ENCODE measurements around the gene GRK4. TPM values are rescaled to one million over a fixed set of nuclear protein-coding genes. Genes with fewer than 3 reads are reported as not detected.

GRK4 gene
- total and polyA plus RNA-seq, 2 of the 8 experiments (the other 6 are each of a cell fraction or from before 2014, with no cell fraction given), result 0.77 to 1.8 TPM

DNA sequence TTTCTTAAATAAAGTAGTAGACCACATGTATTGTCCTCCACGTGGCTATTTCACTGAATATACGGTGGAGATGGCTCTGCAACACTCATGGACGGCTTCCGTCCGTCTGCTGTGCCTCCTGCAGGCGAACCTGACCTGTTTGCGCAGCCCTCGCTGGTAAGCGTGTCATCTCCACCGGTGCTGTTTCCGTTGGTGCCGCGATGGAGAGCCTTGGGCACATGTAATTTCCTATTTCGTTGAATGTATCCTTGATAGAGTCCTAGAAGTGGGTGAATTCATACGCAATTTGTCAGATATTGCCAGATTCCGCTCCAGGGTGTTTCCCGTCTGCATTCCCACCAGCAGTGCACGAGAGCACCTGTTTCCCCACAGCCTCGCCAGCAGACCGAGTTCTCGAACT is 62.5 kb downstream of the GRK4 start:
- Histone ChIP-seq H3K4me2 (ENCODE audit: insufficient read depth in 1 of 2, low read depth in 2 of 2, low read length in 2 of 2) (no peak overlapping the region), H3K9ac (replicated peaks in 1 of 4; ENCODE audit: extremely low read depth in 1 of 4, low read depth in 3 of 4, low read length in 3 of 4) (no peak overlapping the region), H3K9me3 (ENCODE audit: insufficient read depth in 2 of 2, low read depth in 1 of 2, low read length in 1 of 2) (no peaks in the 10 kb centered on the region), H4K20me1 (replicated peaks in 1 of 2; ENCODE audit: control insufficient read depth in 1 of 2, insufficient read depth in 2 of 2, low read length in 2 of 2) (no peaks in the 10 kb centered on the region), H3K23ac (ENCODE audit: insufficient read length) (no peak overlapping the region), H3K56ac (replicated peaks; ENCODE audit: insufficient read length, low read depth, low read length) (no peak overlapping the region), H2BK15ac (ENCODE audit: low read length) (no peak overlapping the region), H4K91ac (replicated peaks; ENCODE audit: insufficient read length, low read length) (no peak overlapping the region), H3K27ac (ENCODE audit: low read depth, low read length) (no peak overlapping the region), H3K23me2 (ENCODE audit: low read depth, low read length) (no peaks in the 10 kb centered on the region), H3K4ac (replicated peaks; ENCODE audit: insufficient read length, low read depth, low read length) (no peak overlapping the region), H3K18ac (ENCODE audit: extremely low read depth, low read length) (no peak overlapping the region), H3K79me1 (ENCODE audit: low read depth, low read length) (no peaks in the 10 kb centered on the region), H3K4me3 (ENCODE audit: extremely low read depth in 1 of 4, insufficient read depth in 2 of 4, low read depth in 3 of 4, low read length in 4 of 4) (no peak overlapping the region), H3K36me3 (ENCODE audit: control insufficient read depth in 2 of 4, insufficient read depth in 4 of 4, low read length in 3 of 4) (no peaks in the 10 kb centered on the region), H2AFZ (ENCODE audit: low read length) (no peak overlapping the region), H2BK12ac (ENCODE audit: low read depth, low read length) (no peak overlapping the region), H3K79me2 (ENCODE audit: control insufficient read depth in 1 of 2, insufficient read depth in 2 of 2, low read length in 2 of 2) (no peaks in the 10 kb centered on the region), H2BK20ac (ENCODE audit: low read length) (no peak overlapping the region), H2BK120ac (replicated peaks; ENCODE audit: low read depth, low read length) (no peak overlapping the region), H2BK5ac (ENCODE audit: low read depth, low read length) (no peak overlapping the region), H3K4me1 (replicated peaks in 1 of 4; ENCODE audit: control insufficient read depth in 3 of 4, insufficient read depth in 4 of 4, low read length in 3 of 4) (peaks cover 0 to 7% (median 1%) of the 10 kb centered on the region in 4 experiments; a peak in 4 of 7 replicates), H3K27me3 (replicated peaks in 1 of 4; ENCODE audit: control insufficient read depth in 3 of 4, extremely low read depth in 1 of 4, insufficient read depth in 3 of 4, low read length in 3 of 4) (no peaks in the 10 kb centered on the region; a peak in 1 of 7 replicates), H4K8ac (ENCODE audit: extremely low read depth, insufficient read depth, low read length) (no peak overlapping the region), H4K5ac (ENCODE audit: insufficient read length, low read depth, low read length) (no peak overlapping the region), H2AK5ac (ENCODE audit: low read depth, low read length) (no peak overlapping the region), H3K14ac (ENCODE audit: insufficient read length) (no peak overlapping the region)
- POLR2A ChIA-PET (ENCODE audit: partially characterized antibody), result no interaction called here
- DNase-seq (ENCODE audit: low read depth in 1 of 2, low spot score in 2 of 2), result no peak
- CTCF ChIA-PET (ENCODE audit: partially characterized antibody), result no interaction called here
- WGBS, 2 experiments (ENCODE audit: extremely low coverage in 1 of 2, insufficient coverage in 1 of 2, insufficient read length in 1 of 2, insufficient replicate concordance in 2 of 2, low coverage in 1 of 2, low lambda C conversion rate in 2 of 2, missing lambda C conversion rate in 1 of 2), result 92% methylated on average over 21 of the region's 21 CpGs; no CpG with 5 or more reads in 1 of the 2 experiments
- FAIRE-seq, result no peak
- TF ChIP-seq GABPA (IDR thresholded peaks at IDR 0.05; ENCODE audit: borderline replicate concordance, insufficient read depth, low read length), result no peak
- no peak for TF ChIP-seq KDM4A (IDR thresholded peaks at IDR 0.05; ENCODE audit: low read depth, low read length, severe bottlenecking)
- TF ChIP-seq BACH1 (IDR thresholded peaks at IDR 0.05; ENCODE audit: low read length), result no peak
- no peak for TF ChIP-seq KDM1A (IDR thresholded peaks at IDR 0.05; ENCODE audit: borderline replicate concordance, low read length)
- TF ChIP-seq POU5F1 (IDR thresholded peaks at IDR 0.05; ENCODE audit: low read depth, low read length), result no peak
- no peak for TF ChIP-seq CREB1 (IDR thresholded peaks at IDR 0.05)
- TF ChIP-seq BRCA1 (IDR thresholded peaks at IDR 0.05; ENCODE audit: low read depth, low read length), result no peak
- TF ChIP-seq, protein P1, sequence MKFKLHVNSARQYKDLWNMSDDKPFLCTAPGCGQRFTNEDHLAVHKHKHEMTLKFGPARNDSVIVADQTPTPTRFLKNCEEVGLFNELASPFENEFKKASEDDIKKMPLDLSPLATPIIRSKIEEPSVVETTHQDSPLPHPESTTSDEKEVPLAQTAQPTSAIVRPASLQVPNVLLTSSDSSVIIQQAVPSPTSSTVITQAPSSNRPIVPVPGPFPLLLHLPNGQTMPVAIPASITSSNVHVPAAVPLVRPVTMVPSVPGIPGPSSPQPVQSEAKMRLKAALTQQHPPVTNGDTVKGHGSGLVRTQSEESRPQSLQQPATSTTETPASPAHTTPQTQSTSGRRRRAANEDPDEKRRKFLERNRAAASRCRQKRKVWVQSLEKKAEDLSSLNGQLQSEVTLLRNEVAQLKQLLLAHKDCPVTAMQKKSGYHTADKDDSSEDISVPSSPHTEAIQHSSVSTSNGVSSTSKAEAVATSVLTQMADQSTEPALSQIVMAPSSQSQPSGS (IDR thresholded peaks at IDR 0.05; ENCODE audit: low read length), result no peak
- TF ChIP-seq EP300 (IDR thresholded peaks at IDR 0.05; ENCODE audit: borderline replicate concordance in 1 of 2, low read depth in 2 of 2, low read length in 2 of 2), result no peak
- no peak for TF ChIP-seq NANOG (IDR thresholded peaks at IDR 0.05; ENCODE audit: insufficient read depth, low read depth, low read length, poor library complexity, severe bottlenecking)
- TF ChIP-seq YY1 (IDR thresholded peaks at IDR 0.05; ENCODE audit: low read depth, low read length), result no peak
- no peak for TF ChIP-seq NRF1 (IDR thresholded peaks at IDR 0.05; ENCODE audit: low read depth, low read length)
- TF ChIP-seq RXRA (IDR thresholded peaks at IDR 0.05; ENCODE audit: insufficient read depth, low read depth, low read length), result no peak
